ENCODE data around the gene LETM1. TPM values are rescaled to one million over a fixed set of nuclear protein-coding genes. Genes with fewer than 3 reads are reported as not detected.
"Not testable (repeated sequence)": the region's sequence is repeated elsewhere in the genome, so short reads cannot be mapped to it uniquely, and the experiment has no call there.

The LETM1 gene
- polyA plus RNA-seq, 12 donors, result 10.6 to 22.3 (median 14.2) TPM; not detected in 1

DNA sequence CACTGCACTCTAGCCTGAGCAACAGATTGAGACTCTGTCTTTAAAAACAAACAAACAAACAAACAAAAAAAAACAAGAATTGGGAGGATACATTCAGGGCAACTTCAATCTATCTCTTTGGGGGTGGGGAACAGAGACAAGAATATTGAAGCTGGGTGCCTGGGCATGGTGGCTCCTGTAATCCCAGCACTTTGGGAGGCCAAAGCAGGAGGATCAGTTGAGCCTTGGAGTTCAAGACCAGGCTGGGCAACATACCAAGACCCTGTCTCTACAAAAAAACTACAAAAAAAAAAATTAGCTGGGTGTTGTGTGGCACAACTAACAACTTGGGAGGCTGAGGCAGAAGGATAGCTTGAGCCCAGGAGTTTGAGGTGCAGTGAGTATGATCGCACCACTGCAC is 1.2 kb downstream of the LETM1 start:
- no peak for DNase-seq

DNA sequence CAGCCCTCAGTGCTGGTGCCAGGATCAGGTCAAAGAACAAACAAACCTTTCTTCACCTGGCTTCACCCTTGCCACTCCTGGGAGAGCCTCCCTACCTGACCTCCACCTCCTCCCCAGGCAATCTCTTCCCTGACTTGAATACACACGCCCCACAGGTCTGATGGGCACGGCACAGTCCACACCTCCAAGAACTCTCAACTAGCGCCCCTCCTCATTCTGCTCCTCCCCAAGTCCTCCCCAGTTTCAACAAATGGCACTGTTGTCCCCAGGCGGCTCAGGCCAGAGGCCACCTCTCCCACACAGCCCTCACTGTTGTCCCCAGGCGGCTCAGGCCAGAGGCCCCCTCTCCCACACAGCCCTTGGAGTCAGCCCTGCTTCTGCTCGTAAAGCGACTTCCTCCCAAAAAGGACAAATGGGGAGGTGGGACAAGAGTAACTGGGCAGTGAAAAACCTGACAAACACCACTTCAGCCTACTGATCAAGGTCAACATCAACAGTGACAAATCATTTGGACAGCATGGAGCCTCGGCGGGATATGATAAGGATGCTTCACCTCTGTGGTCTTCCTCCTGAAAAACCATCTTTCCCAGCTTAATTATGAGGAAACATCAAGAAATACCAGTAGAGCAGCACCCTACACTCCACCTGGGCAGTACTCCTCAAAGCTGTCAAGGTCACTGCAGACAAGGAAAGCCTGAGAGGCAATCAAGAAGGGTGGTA is 2.9 kb downstream of the LETM1 start:
- no peak for DNase-seq

DNA sequence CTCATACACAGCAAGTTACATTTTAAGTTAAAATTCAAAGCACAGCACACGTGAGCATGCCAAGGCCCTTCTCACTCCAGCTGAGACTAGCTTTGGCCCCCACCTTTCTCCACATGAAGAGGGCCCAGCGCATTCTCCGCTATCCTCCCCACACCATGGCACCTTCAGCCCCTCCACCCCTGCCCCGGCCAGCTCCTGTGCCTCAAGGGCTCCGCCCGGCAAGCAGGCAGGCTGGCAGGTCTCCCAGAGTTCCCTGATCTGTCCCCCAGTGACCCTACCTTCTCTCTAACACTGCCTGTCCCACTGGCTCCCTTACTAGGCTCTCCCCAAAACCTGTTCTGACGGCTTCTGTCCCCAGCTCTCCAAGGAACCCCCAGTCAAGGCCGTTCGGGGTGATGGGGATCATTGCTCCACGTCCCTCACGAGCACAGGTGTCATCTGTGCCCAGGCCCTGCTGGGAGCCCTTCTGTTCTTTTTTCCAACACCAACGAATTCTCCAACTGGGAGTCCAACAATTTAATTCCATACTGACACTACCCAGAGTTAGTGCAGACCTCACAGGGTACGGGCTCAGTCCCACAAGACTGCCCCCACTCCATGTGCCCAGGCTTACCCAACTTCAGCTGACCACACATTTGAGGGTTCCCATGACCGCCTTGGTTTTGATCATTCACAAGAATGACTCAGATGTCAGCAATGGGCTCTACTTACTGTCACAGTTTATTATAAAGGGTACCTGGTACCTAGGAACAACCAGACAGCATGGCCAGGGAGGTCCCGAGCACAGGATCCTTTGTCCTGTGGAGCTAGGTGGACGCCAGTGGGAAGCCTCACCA is 4.2 kb downstream of the LETM1 start:
- no peak for DNase-seq

DNA sequence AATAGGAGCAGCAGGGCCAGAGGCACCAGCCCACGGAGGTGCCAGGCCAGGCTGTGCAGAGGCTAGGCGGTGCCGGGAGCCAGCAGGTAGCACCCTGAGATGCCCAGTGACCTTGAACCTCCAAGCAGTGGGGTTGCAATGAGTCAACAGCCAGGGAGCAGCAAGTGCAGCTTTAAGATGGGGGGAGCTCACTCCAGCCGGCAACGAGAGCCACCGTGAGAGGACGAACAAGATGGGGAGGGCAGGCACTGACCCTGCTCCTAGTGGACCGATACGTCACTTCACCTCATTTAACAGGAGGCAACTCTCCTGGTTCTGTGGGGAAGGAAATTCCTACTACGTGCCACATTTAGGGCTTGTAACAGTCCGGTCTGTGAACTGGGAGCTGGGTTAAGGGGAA is 4.8 kb downstream of the LETM1 start:
- DNase-seq, result no peak

DNA sequence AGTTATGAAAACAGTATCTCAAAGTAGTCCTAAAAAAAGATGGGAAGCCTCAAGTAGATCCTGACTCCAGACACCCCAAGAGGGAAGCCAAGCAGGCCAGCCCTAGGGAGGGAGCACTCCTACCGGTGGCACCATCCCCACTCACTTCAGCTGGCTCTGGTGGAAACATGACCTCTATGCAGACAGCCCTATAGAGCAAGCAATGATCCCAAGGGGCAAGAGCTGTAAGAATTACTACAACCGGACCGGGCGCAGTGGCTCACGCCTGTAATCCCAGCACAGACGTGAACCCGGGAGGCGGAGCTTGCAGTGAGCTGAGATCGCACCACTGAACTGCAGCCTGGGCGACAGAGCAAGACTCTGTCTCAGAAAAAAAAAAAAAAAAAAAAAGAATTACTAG is 5.7 kb downstream of the LETM1 start:
- DNase-seq, result no peak

DNA sequence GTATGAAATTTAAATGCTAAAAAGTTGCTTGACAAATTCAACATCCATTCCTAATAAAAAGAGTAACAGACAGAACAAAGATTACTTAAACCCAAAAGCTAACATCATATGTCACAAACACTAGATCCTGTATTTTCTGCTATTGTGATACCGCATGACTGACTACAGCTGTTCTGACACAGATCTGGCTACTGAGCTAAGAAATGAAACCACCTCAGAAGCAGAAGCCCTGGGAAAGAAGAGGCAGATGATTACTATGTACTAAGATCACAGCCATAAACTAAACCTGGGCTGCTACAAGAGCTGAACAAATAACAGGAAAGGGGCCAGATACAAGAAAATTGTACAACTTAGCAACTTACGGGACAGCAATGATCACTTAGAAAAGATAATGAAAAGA is 9.4 kb downstream of the LETM1 start:
- no peak for DNase-seq

DNA sequence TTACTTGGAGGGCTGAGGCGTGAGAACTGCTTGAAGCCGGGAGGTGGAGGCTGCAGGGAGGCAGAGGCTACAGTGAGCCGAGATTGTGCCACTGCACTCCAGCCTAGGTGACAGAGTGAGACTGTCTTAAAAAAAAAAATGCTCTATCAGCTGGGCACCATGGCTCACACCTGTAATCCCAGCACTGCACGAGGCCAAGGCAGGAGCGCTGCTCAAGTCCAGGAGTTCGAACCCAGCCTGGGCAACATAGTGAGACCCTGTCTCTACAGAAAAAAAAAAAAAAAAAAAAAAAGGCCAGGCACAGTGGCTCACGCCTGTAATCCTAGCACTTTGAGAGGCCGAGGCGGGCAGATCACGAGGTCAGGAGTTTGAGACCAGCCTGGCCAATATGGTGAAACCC is 11.3 kb downstream of the LETM1 start:
- DNase-seq, result not testable (repeated sequence)

DNA sequence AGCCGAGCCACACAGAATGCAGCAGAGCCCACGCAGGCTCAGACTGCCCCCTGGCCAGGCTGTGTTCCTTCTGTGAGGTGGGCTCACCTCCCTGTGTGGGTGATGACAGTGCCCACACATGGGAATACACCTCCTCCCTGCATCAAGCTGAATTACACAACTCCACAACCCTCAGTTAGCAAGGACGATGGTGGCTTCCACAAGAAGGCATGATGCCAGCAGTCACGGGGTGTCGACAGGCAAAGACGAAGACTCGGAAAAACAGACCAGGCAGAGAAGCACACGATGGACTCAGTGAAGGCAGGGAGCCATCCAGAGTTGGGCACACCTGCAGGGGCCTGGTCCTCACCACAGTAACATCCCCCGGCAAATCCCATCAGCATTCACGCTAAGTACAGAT is 12.1 kb downstream of the LETM1 start:
- DNase-seq, result no peak

DNA sequence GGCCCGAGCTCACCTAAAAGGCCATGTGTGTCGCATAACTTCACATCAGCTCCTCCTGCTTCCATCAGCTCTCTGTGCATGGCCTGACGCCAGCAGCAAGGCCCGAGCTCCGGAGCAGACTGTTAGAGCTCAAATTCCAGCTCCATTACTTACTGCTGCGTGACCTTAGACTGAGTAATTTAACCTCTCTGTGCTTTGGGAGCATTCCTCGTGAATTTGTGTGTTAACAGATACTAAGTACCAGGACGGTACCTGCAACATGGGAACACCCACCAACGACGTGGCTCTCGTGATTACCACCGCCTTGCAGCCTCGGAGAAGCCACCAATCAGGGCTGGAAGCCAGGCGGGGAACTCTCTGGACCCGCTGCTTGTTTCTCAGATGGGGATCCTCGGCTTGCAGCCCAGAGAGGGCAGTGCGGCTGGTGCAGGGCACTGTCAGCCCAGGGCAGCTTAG is 12.9 kb downstream of the LETM1 start:
- DNase-seq, result no peak

DNA sequence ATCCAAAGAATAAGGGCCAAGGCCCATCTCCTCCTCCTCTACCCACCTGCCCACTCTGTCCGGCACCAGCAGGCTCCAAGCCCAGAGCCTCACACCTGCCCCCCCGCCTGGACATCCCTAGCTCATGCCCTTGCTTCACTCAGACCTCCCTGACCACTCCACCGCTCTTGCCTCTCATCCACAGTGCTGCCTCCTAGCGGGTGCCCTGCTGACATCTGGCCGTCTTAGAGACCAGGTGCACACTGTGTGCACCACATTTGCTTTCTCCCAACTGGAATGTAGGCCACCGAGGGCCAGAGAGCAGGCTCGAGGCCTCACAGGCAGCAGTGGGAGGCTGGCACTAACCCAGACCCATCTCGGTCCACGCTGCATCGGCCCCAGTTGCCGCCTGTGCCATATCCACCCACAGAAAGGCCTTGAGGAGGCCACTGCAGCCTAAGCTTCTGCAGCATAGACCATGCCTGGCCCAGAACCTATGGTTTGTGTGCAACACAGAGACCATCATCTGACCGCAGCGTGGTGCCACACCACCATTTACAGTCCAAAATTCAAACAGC is 13.5 kb downstream of the LETM1 start:
- DNase-seq, result no peak

DNA sequence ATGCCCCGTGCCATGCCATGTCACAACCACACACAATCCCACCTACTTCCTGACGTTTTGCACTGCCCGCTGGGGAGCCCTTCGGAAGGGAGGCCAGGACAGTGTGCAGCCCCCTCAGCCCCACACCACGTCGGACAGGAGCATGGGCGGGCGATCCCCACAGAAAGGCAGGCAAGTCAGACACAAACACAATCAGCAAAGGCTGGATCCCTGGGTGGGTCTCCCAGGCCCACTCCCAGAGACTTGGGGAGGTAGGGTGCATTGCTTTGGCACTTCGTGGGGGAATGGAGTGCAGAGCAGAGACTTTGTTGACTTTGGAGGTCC is 14.1 kb downstream of the LETM1 start:
- no peak for DNase-seq

DNA sequence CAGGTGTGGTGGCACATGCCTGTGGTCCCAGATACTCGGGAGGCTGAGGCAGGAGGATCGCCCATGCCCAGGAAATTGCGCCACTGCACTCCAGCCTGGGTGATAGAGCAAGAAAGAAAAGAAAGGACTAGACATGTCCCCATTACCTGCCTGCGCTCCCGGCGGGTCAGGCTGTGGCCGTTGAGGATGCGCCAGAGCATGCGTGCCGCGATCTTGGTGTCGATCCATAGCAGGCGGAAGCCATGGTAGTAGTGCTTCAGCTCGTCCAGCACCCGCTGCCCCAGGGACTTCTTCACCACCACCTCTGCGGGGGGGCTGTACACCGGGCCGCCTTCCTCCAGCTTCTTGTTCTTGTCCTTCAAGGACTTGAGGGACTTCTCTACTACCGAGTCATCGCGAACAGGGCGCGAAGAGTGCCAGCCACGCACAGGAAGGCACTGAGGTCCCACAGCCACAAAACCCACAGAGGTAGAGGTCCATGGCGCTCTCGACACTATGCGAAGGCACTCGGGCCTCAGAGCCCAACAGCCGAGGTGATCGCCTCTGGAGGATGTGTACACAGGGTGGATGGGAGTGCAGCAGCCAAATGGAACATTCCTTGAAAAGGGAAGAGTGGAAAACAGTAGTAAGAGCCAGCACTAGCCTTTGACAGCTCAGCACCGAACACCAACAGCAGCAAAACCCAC is 14.6 kb downstream of the LETM1 start:
- no peak for DNase-seq

DNA sequence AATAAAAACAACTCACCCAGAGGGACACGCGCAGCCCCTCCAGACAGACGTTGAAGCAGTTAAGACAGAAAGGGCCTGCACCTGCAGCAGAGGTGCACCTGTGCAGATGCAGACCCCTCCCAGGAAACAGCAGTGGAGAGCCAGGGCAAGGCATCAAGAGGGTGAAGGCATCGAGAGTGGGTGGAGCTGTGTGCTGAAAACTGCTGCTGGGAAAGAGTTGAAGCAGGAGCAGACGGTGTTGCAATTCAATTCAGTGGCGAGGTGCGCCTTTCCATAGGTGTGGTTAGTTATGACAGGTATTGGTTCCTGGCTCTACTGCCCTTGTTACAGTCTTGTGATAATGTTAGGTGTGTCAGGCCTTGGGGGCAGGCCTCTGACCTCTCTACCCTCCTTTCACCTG is 16.7 kb downstream of the LETM1 start:
- no peak for DNase-seq

DNA sequence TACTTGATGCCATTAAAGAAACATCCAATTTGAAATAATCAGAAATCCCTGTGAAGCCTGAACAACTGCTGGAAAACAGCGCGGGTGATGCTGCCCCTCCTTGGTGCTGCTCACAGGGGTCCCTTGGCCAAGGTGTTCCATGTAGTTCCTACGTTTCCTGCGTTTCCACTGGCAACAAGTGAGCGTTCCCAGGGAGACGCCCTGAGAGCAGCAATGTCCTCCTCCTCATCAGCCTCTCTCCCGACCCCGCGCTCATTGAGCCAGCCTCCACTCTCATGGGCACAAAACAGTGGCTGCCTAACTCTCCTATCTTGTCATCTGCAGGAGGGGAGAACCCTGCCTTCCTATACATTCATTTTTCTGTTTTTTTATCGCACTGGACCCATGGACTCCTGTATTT is 18.9 kb downstream of the LETM1 start:
- DNase-seq, result no peak

DNA sequence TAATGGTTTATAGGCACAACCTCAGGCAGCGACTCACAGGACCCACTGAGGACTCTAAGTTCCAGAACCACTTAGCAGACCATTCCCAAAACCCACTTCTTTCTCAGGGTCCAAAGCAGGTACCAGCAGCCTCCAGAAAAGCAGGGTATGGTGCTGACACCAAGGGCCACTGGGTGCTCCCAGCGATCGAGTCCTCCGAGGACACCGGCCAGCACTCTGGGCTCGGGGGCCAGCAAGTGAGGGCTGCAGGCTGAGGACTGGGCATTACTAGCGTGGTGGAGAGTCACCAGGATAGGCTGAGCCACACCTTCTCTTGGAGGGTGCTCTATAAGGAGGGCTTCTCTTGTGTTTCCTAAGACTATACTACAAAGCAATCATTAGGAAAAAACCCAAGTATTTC is 19.3 kb downstream of the LETM1 start:
- no peak for DNase-seq

DNA sequence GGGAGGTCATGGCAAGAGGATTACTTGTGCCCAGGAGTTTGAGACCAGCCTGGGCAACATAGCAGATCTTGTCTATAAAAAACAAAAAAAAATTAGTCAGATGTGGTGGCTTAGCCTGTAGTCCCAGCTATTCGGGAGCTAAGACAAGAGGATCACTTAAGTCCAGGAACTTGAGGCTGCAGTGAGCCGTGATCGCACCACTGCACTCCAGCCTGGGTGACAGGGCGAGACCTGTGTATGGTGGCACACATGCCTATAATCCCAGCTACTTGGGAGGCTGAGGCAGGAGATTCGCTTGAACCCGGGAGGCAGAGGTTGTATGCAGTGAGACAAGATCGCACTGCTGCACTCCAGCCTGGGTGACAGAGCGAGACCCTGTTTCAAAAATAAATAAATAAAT is 20.1 kb downstream of the LETM1 start:
- not testable (repeated sequence) for DNase-seq

DNA sequence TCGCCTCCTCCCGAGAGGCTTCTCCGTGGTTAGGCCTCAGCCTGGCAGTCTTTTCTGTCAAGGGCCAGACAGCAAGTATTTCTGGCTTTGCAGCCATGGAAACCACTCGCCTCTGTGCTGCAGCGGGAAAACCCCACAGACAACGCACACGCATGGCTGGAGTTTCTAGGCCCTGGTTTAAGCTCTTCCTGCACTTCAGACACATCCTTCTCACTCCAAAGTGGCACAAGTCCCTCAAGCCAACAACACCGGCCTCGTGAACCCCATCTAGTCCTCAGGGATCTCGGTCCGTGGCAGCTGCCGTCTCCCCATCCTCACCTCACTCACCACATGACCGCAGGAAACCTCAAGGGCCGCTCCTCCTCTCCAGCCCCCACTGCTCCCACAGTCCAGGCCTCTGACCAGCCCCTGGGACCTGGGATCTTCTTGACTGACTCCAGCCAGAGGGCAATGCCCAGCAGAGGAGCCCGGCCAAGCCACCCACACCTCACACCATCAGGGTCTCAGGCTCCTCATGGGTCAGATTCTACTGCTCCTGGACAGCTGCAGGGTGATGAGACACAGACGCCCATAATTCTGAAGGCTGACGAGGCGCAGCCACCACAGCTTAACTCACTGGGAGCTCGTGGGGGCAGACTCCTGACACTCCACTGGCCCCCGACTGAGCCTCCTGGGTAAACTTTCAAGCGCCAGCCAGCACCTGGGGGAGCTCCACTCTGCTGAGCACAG is 21.7 kb downstream of the LETM1 start:
- no peak for DNase-seq

DNA sequence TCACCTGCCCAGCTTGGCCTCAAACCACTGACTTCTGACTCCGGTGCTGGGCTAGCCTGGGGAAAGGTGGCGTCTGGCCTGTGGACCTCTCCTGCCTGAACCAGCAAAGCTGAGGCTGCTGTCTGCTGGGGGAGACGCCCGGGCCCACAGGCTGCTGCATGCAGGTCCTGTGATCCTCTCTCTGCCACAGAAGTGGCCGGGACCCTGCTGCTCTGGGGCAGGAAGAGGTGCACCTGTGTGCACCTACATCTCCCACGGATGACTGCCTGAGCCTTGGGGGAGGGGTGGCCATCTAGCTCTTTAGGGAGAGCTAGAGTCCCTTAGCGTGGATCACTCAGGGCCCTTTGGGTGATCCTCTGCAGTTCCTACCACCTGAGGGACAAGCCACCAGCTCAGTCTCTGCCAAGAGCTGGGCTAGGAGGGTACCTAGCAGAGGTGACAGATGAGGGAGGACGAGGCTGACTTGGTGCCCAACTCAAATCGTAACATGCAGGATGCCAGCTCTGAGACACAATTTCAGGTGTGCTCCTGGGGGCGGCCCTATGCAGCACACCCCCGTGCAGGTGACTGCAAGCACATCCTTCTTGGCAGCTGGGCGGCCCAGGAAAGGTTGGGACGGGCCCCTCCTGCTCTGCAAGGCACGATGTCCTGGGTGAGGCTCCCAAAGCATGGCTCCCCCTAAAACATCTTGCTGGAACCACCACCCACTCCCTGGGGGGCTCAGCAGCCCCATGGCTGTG is 22.5 kb downstream of the LETM1 start:
- DNase-seq, result no peak

DNA sequence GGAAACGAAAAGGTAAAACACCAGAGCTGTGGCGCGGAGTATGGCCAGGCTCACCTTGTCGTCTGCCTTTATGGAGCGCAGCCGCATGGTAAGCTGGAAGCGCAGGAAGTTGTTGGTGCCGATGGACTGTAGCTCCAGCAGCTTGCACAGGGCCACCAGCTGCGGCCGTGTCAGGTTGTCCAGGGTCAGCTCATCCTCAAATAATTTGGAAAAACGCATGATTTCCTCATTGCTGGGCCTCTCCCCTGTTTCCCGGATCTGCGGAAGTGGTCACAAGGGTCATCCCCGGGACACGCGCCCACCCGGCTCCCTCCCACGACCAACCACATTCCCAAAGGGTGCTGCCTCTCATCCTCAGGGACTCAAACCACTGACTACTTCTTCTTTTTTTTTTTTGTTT is 23.3 kb downstream of the LETM1 start:
- no peak for DNase-seq

DNA sequence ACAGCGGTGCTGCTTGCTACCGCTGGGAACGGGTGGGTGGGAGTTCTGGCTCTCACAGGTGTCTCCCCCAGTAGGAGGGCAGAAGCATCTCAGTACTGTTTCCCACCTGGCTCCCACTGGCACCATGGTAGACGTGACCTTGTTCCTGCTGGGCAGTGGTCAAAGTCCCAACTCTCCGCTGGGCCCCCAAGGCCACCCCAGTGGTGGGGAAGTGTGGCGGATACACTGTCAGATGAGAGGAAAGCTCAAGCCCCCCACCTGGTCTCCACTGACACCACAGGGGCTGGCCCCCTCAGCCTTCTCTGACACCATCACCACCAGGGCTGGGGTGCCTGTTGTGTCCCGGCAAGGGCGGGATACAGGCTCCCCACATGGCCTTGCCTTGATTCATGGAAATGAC is 24.6 kb downstream of the LETM1 start:
- DNase-seq, result no peak

DNA sequence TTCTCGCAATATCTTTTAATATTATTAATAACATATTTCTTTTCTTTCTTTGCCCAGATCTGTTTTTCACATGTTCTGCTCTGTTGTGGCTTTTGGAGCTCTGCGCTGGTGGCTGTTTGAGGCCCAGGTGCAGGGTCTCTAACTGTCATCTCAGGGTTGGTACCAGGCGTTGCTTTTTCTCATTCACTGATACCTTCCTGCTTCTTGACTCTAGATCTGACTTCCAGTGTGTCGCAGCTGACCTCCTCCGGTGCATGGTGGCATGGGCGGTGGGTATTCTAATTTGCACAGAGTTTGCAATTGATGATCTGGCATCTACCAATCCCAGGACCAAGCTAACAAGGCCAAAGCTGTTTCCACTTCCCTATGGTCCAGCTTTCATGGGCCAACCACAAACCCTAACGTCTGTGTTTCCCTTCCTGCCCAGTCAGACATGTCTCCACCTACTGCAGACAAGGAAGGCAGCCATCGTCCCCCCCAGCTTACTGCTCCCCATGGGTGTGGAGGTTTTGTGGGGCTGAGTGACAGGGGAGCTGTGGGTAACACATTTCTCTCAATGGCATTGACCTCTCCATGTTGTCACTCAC is 25.2 kb downstream of the LETM1 start:
- DNase-seq, result no peak
